CMK (cell line): ENCODE results near the gene KIAA2012.
A peak's percentile ranks its signal among the peaks of the same experiment; 100 is the strongest.

Source experiments
- DNase-seq: peaks from one replicate; pipeline ENCODE4 v3.0.0-alpha.2; 2010; ENCODE audit warnings: low read depth

KIAA2012 gene

GRCh38 chr2:202043475-202043874, 29.6 kb upstream of the KIAA2012 start:
- DNase-seq, result no peak

GRCh38 chr2:202044777-202045176, 28.3 kb upstream of the KIAA2012 start:
- no peak for DNase-seq

- no peak for DNase-seq
Measured at GRCh38 chr2:202046572-202046971, 26.5 kb upstream of the KIAA2012 start.

DNA sequence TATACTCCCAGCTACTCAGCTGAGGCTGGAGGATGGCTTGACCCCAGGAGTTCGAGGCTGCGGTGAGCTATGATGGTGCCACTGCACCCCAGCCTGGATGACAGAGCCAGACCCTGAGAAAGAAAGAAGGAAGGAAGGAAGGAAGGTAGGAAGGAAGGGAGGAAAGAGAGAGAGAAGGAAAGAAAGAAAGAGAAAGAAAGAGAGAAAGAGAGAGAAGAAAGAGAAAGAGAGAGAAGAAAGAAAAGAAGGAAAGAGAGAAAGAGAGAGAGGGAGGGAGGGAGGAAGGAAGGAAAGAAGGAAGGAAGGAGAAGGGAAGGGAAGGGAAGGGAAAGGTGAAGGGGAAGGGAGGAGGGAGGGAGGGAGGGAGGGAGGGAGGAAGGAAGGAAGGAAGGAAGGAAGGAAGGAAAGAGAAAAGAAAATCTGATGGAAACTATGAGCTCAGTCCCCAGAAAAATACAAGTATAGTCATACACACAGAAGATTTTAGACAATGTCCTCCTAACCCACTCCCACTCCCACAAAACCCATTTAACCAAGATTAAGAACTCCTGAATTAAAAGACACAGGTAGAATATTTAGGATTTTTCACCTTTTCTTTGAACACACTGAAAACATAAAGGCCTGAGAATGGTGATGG, 23.8 kb upstream of the KIAA2012 start:
- DNase-seq, result no peak

GRCh38 chr2:202049840-202050239, 23.2 kb upstream of the KIAA2012 start:
- peak; percentile 42 for DNase-seq

GRCh38 chr2:202050652-202051051, 22.4 kb upstream of the KIAA2012 start:
- DNase-seq, result no peak

DNA sequence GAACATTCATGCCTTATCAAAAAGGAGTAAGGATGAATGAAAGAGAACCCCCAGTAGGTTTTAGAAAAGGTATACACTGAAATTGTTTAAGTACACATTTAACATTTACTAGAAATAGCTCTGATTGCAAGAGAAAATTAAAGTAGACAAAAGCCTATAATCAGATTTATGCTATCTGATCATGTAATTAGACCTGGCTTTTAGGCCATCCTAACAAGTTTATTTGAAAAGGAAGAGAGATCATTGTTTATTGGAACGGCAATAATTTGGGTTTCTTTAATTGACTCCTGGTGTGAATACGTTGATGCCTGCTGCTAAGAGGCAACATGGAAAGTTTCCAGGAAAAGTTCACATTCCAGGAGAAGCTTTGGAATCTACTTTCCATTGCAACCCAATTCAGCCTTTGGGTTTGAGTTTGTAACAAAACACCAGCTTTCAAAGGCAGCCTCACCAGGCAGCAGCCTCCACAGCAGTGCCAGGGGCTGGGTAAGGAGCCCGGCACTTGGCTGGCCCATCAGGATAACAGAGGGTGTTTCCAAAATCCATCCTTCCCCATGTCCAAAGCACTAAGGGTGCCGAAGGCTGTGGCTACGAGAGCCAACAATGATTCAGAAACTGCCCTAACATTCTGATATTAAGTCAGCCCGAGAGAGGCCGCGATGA, 21.4 kb upstream of the KIAA2012 start:
- no peak for DNase-seq

DNA sequence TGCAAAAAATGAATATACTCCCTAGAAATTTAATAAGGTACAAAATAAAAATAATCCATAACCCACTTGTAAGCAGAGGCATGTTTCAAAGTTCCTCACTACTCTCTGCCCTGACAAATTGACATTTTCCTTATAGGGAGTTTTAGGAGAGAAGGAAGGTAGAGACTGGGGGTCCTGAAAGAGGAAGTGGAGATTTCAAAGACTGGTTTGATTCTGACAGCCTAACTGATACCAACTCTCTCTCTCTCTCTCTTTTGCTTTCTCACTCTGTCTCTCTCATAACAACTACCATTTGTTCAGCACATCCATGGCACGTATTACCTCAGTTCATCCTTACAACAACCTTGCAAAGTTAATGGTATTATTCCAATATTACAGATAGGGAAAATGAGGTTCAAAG, 20.8 kb upstream of the KIAA2012 start:
- no peak for DNase-seq

GRCh38 chr2:202054679-202055078, 18.4 kb upstream of the KIAA2012 start:
- DNase-seq, result no peak

GRCh38 chr2:202056611-202057010, 16.4 kb upstream of the KIAA2012 start:
- DNase-seq, result no peak

GRCh38 chr2:202060218-202060617, 12.8 kb upstream of the KIAA2012 start:
- DNase-seq, result no peak

GRCh38 chr2:202061695-202062094, 11.4 kb upstream of the KIAA2012 start:
- DNase-seq, result no peak

DNA sequence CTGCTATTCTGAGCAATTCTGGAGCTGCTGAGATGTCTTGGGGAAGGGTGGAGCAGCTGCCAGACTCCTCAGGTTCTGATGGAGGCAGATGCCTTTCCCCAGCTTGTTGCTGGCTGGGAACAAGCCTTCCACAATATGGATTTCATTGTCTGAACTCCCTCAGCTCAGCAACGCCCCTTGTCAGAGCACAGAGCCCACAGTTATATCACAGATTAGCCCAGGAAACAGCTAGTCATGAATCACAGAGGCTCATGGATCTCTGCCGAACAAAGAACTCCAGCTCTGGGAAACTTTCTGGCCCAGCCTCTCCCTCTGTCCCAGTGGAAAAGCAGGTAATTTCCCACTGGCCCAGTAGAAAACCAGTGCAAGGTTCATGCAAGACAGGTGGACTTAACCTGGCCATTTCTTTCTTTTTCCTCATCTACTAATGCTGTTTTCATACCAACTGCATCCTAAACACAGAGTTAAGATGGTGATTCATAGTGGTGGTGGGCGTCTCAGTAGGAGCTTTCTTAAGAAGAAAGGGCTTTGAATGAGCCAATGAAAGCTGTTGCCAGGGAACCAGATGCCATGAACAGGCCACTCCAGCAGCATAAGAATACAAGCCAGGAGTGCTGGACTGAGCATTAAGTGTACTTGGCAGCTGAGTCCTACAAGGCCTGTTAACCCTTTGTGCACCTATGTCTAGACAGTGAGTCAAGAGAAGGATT, 8.7 kb upstream of the KIAA2012 start:
- DNase-seq, result no peak

GRCh38 chr2:202064881-202065230, 8.2 kb upstream of the KIAA2012 start:
- peak; percentile 26 for DNase-seq

- no peak for DNase-seq
Measured at GRCh38 chr2:202065876-202066275, 7.2 kb upstream of the KIAA2012 start.

GRCh38 chr2:202066875-202067274, 6.2 kb upstream of the KIAA2012 start:
- no peak for DNase-seq

- no peak for DNase-seq
Measured at GRCh38 chr2:202067589-202067988, 5.5 kb upstream of the KIAA2012 start.

DNA sequence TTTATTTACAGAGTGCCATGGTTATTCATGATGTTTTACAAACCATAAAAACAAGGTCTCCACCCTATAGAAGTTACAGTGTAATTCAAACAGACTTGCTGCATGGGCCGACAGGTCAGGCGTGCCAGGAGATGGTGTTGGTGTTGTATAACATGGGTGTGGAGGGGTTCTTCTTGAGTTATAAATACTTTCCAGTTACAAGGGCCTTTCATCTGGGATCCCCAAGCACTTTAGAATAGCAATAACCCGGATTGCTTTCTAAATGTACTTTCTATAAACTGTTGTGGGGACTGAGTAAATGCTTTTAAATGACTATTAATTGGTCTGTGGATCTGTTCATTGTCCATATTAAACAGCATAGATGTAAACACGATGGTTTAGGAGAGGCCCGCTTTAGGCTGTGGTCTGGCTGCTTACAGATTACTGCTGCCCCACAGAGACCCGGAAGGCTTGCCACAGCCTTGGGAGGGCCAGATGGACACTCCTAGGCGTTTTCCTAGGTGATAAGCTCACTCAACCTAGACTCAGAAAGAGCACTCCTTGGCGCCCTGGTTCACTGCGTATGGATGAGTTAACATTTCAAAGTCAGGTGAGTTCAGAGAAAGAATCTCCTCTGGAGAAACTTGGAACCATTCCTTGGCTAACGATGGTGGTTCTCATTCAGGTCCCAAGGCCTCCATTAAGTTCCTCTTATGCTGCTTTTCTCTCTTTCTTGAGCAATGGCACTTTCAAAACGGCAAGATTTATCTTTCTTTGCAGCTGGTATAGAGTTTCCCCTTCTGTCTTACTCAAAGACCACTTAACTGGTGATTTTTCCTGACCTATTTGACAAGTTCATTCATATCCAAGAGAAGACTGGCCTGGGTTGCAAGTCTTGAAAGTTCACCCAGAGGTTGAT, 3.6 kb upstream of the KIAA2012 start:
- peak; percentile 45 for DNase-seq

DNA sequence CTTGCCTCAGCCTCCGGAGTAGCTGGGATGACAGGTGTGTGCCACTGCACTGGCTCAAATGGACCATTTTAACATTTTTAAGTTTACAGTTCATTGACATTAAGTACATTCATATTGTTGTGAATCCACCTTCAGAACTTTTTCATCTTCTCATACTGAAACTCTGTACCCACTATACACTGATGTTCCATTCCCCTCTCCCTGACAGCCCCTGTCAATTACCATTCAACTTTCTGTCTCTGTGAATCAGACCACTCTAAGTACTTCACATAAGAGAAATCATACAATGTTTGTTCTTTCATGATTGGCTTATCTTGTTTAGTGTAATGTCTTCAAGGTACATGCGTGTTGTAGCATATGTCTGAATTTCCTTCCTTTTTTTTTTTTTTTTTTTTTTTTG, 1.9 kb upstream of the KIAA2012 start:
- DNase-seq, result no peak

GRCh38 chr2:202072226-202072625, 829 bp upstream of the KIAA2012 start:
- peak; percentile 29 for DNase-seq

DNA sequence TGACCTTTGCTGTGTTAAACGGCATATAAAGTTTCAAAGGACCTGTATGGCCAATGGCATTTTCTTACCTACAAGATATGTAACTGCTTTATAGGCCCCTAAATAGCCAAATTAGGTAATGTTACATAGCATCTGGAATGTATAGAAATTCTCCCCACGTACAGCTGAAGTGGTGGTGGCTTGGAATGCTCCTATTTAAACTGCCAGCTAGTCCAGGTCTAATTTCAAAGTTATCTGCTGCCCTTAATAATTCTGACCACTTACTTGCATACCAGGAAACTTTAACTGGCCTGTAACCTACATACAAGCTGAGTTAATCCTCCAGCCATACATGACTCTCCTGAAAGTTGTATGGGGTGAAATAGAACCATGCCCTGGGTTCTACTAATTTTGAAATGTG, 1.3 kb downstream of the KIAA2012 start:
- no peak for DNase-seq

- DNase-seq, result no peak
Measured at GRCh38 chr2:202079310-202079709, 6.3 kb downstream of the KIAA2012 start.
